GM23248 (cell line): ENCODE measurements around the gene ZNF646.

ENCODE experiments used
- EZH2 ChIP-seq: fragments of 200-600 bp; sonication (generic); IDR thresholded peaks from 2 replicates; pipeline ENCODE4 v1.6.1; 2018; ENCODE audit warnings: antibody characterized with exemption, mild to moderate bottlenecking; ENCODE audit not compliant: insufficient read depth, poor library complexity, severe bottlenecking
- EZH2phosphoT487 ChIP-seq: fragments of 200-600 bp; sonication (generic); IDR thresholded peaks from 2 replicates; pipeline ENCODE4 v1.6.1; 2018; ENCODE audit warnings: antibody characterized with exemption, moderate library complexity, mild to moderate bottlenecking, low read depth; ENCODE audit not compliant: insufficient read depth

DNA sequence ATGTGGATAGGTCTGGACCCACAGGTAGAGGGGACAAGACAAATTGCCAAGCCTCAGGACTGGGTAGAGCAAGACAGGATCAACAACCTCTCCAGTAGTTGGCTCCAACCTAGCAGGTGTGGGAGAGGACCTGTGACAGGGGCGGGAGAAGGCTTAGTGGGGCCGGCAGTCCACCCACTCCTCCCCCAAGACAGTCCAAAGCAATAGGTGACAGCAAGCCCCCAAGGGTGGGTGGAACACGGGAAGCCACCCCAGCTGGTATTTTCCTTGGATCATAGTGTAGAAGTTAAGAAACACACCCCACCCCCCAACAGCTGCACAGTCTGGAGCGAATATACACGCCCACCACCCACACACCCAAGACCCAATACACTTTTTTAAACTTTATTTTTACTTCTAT, 45.0 kb upstream of the ZNF646 start:
- TF ChIP-seq EZH2 (no peak), EZH2phosphoT487 (no peak)
